Activated CD4-positive, alpha-beta T cell treated with anti-CD3 and anti-CD28 coated beads, Interleukin-2, amount 50 U/mL, for 24 hours (primary cell): ENCODE measurements around the gene HSPE1.
A peak's percentile ranks its signal among the peaks of the same experiment; 100 is the strongest.
"Not testable (repeated sequence)": the region's sequence is repeated elsewhere in the genome, so short reads cannot be mapped to it uniquely, and the experiment has no call there.

Source experiments
- DNase-seq, 2 donors: peaks; one replicate each; pipeline ENCODE4 v3.0.0-alpha.2; 2020; ENCODE audit warnings: low read depth in 1 of 2, low spot score in 1 of 2

Gene HSPE1

DNA sequence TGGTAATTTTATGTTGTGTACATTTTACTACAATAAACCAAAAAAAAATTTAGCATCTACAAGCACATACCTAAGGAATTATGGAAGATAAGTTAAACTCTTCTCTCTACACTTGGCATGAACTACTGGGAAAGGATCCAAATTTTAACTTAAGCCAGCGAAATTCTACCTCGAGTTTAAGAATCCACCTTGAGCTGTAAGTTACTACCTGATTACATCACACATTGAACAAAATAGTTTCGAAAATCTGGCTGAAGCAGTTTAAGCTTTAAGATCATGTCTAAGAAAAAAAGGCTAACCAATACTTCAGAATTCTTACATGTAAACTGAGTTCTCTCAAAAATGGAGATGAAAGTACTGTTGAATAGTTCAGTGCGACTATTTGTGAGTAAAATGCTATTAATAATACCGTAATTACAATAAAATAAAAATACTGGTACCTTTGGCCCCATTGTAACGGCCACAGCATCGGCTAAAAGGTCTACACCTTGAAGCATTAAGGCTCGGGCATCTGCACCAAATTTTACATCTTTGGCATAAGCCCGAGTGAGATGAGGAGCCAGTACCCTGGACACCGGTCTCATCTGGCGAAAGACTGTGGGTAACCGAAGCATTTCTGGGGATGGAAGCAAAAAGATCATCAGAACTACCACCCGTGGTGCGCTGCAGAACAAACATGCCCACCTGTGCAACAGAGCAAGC, 1.8 kb upstream of the HSPE1 start:
- DNase-seq: no peak

GRCh38 chr2:197498937-197499593, 1.1 kb upstream of the HSPE1 start:
- DNase-seq: peak; percentile 24 to 33

GRCh38 chr2:197500503-197501131, 438 bp downstream of the HSPE1 start:
- DNase-seq: no peak

GRCh38 chr2:197502201-197502600, 2.0 kb downstream of the HSPE1 start:
- DNase-seq: no peak

DNA sequence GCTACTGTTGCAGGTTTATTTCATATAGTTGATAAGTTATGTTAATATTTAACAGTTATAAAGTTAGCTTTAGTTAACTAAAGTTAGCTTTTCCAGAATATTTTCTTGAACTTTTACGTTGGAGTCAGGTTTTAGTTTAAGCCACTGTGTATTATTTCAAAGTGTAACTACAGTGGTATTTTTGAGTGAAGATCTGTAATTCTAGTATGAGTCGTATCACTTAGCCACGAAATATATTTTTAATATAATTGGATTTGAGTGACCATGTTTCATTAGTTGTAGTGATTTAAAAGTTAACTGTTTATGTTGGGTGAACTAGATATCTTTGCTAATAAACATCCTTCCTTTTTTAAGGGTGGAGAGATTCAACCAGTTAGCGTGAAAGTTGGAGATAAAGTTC, 2.5 kb downstream of the HSPE1 start:
- DNase-seq: no peak

- no peak for DNase-seq
Measured at GRCh38 chr2:197504000-197504399, 3.8 kb downstream of the HSPE1 start.

DNA sequence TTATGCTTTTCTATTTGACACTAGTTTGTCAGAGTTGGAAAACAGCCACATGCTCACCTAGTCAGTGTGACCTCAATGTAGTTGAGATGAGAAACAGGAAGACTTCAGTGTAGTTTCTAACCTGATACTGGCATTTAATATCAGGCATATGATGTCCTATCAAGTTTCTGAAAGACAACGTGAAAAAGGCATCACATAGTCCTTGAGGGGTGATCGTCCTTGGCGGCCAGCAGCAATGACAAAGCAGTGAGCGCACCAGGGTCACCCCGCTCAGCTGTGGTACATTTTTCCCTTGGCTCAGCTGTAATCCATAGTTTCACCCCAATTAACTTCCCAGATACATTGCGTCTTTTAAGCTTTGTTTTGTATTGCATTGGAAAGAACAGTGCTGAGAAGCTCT, 4.3 kb downstream of the HSPE1 start:
- DNase-seq: no peak

DNA sequence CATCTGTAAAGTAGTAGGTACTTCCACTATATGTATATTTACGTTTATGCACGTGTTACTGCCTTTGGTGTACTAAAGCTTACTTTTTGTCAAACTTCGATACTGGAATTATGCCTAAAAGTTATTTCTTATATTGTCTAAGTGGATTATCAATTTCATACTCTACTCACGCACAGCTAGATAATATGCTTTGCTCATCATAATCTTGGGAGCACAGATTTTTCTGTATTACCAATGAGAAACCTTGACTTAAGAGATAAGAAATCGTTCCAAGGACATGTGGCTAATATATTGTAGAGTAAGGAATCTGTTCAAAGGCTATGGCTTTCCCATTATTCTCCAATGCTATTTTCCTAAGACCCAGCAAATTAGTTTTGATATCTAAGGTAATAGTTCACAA, 6.5 kb downstream of the HSPE1 start:
- DNase-seq: no peak

GRCh38 chr2:197513915-197514314, 13.7 kb downstream of the HSPE1 start:
- no peak for DNase-seq

DNA sequence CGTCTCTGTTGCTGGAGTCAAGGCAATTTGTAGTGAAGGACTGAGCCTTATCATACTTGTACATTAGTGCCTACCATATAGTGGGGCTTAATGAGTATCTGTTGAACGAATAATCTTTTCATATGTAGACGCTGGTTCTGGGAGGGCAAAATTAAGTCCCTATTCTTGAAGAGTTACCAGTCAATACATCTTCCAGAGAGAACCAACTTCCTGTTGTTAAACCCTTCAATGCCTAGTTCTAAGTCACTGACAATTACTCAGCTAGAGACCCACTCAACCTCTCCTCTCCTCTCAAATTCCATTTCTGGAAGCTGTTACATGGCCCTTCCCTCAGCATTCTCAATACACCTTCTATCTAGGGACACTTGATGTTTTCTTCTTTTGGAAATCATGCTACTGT, 14.6 kb downstream of the HSPE1 start:
- DNase-seq: no peak

DNA sequence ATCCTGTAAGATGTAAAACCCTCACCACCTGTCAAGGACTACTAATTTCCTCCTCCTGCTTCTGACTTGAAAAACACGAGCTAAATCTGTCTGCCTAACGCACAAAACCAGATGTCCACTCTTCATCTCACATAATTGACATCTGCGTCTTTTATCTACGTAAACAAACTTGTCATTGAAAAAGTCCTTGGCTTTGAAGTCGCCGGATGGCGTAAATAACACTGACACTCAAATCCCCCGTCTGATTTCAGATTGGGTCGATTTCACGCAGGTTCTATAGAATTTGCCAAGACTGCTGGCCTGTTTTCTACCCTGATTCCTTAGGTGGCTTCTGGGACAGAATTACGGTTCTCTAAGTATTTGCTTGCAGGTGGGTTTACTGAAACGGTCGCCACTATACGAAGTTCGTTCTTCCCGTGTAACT, 15.1 kb downstream of the HSPE1 start:
- DNase-seq: no peak

DNA sequence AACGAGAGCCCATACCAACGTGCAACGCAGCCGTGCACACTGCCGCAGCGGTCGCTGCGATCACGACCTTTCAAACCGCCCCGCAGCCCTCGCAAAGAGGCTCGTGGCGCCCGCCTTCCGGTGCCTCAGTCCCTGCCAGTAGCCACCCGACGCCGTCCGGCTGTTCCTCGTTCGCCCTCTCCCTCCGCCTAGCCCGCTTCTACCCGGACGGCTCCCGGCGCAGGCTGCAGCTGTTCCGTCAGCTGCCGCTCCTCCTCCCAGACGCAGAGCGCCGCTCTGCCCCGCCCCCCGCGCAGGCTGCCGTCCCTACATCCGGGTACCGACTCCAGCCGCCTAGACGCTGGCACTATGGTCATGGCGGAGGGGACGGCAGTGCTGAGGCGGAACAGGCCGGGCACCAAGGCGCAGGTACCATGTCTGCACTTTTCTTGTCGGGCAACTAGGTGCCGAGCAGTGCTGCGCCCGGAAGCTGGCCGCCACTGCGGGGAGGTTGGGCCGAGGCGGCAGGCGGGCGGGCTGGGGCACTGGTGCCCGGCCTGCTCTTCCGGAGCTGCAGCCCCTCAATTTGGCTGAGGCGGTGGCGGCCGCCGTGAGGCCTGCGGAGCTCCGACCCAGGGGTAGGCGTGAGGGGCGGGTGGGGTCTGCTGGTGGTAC, 15.7 kb downstream of the HSPE1 start, which contains the start of gene MOB4:
TSS of gene MOB4 (plus strand) at position 328 of the 654 bp plus-strand sequence. CDS start at position 349, 21 bp downstream.
- peak; percentile 88 to 89 for DNase-seq

- DNase-seq: no peak
Measured at GRCh38 chr2:197516393-197516761, 16.2 kb downstream of the HSPE1 start.

GRCh38 chr2:197517150-197517549, 17.0 kb downstream of the HSPE1 start:
- DNase-seq: no peak

DNA sequence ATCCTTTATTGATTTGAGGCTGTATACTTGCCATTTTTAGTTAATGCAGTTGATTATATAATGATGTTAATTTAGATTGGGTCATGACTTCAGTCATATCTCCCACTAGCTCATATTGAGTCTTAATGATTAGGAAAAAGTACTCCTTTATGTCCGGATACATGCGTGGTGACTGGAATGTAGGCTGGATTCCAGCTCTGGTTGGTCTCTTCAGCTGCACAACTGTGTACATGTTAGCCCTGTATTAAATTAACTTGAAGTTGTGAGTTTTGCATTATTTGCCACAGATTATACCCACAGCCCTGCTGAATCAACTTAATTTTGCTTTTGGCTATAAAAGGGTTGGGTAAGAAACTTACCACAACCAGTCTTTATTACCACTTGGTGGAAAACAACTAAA, 38.2 kb downstream of the HSPE1 start:
- no peak for DNase-seq

GRCh38 chr2:197539734-197540133, 39.6 kb downstream of the HSPE1 start:
- DNase-seq: no peak

GRCh38 chr2:197543206-197543605, 43.0 kb downstream of the HSPE1 start:
- no peak for DNase-seq

- DNase-seq: no peak
Measured at GRCh38 chr2:197547163-197547900, 47.2 kb downstream of the HSPE1 start.

GRCh38 chr2:197548582-197548981, 48.4 kb downstream of the HSPE1 start:
- DNase-seq: no peak

- DNase-seq: not testable (repeated sequence)
Measured at GRCh38 chr2:197551260-197551659, 51.1 kb downstream of the HSPE1 start.
